Body of pancreas (tissue), 4 donors: ENCODE measurements around the gene ZFAND2A. TPM values are rescaled to one million over a fixed set of nuclear protein-coding genes. Genes with fewer than 3 reads are reported as not detected.
"Not testable (repeated sequence)": the region's sequence is repeated elsewhere in the genome, so short reads cannot be mapped to it uniquely, and the experiment has no call there.

Experiments
- ATAC-seq: fragments of 150-250 bp; one replicate; pipeline ENCODE4 v1.9.1; 2016
- DNase-seq, 4 donors: peaks; one replicate each; pipeline ENCODE4 v3.0.0-alpha.2; 2019
- H3K27ac ChIP-seq, 4 donors: fragments of 200-600 bp; sonication (generic); 1 replicate in 3 of 4; 2 replicates in 1 of 4; pipeline versions ENCODE4 v1.5.1 to v1.6.1; 2016 to 2019; ENCODE audit warnings: mild to moderate bottlenecking in 1 of 4, mixed read lengths in 1 of 4, moderate library complexity in 1 of 4
- H3K27me3 ChIP-seq, 2 donors: fragments of 200-600 bp; sonication (generic); one replicate each; pipeline ENCODE4 v1.6.0; 2016; ENCODE audit warnings: mild to moderate bottlenecking in 1 of 2
- H3K36me3 ChIP-seq, 2 donors: fragments of 200-600 bp; sonication (generic); replicated peaks in 1 of 2; 2 replicates each; pipeline ENCODE4 v1.5.1; 2016; ENCODE audit warnings: low read depth in 2 of 2; ENCODE audit not compliant: insufficient read depth in 1 of 2
- H3K4me1 ChIP-seq: fragments of 200-600 bp; sonication (generic); one replicate; pipeline ENCODE4 v1.6.0; 2016
- H3K4me3 ChIP-seq, 2 donors: fragments of 200-600 bp; sonication (generic); 1 replicate in 1 of 2; 2 replicates in 1 of 2; pipeline ENCODE4 v1.5.1; 2016 to 2019
- H3K9me3 ChIP-seq, 3 donors: fragments of 200-600 bp; sonication (generic); 1 replicate in 2 of 3; 2 replicates in 1 of 3; pipeline ENCODE4 v1.5.1; 2016
- POLR2A ChIP-seq, 3 donors: fragments of 450-650 bp; IDR thresholded peaks; one replicate each; pipeline ENCODE4 v1.6.1; 2016; ENCODE audit warnings: antibody characterized with exemption in 3 of 3, mild to moderate bottlenecking in 2 of 3
- WGBS, 2 donors: methylation state at CpG; one replicate each; pipeline ENCODE4 v1.1.5; 2017; 5-methylcytosine and 5-hydroxymethylcytosine counted together
- intact Hi-C: fragments of 100-400 bp; cut with DNase I; formaldehyde crosslinking; loops from one replicate; pipeline ENCODE4 v1.15.1; 2023
- total RNA-seq, 2 donors: library from RNA; depleted of rRNA; stranded (reverse); fragments of >200 nt; gene quantifications; one replicate each; pipeline ENCODE4 v1.1.0, GENCODE V29; 2016
- TF ChIP-seq, protein P1 (sequence below), 7 experiments: fragments of 450-650 bp in 4 of 7; fragments of 200-600 bp in 3 of 7; sonication (generic) in 3 of 7; IDR thresholded peaks; one replicate each; pipeline ENCODE4 v1.5.1; 2016 to 2019; ENCODE audit warnings: antibody characterized with exemption in 7 of 7

Gene ZFAND2A, protein sequence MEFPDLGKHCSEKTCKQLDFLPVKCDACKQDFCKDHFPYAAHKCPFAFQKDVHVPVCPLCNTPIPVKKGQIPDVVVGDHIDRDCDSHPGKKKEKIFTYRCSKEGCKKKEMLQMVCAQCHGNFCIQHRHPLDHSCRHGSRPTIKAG
- total RNA-seq, result 10 to 100 TPM; 15.6 to 17.8 TPM

DNA sequence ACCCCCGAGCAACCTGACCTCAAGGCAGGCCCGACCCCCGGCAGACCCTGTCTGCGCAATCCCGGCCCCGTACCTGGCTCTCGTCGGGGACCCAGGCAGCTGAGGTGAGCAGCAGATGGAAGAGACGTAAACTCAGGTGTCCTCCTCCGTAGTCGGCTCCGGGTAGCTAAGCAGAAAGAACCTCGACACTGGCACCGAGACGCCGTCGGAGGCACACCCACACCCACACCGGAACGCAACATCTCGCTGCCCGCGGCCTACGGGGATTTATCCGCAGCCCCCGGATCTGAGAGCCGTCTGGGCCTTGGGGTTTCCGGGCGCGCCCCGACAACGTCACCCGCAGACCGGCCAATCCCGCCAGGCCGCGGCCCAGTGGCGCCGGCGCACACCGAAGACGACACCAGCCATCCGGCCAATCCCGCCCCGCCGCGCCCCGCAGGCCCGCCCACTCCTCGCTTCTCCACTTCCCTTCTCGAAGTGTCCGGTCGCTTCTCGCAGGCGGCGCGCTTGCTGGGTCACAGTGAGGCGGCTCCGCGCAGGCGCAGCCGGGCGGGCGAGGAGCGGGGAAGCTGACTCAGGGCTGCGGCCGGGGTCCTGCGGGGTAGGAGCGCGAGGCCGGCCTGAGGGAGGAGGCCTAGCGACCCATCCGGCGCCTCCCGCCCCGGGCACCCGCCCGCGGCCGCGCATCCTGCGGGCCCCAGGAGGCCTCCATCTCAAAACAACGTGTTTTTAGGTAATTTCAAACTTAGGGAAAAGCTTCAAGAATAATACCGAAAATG is at the start of gene ZFAND2A:
ZFAND2A (minus strand) TSS at position 306 of the 779 bp plus-strand sequence. CDS start 1,984 bp downstream, outside the sequence.
- Histone ChIP-seq H3K36me3 (peaks cover under 1 to 2% of the 10 kb centered on the region in 2 donors), H3K27me3 (no peaks in the 10 kb centered on the region), H3K4me3 (peak within 1 kb of the TSS; percentile 76 to 96), H3K9me3 (no peaks in the 10 kb centered on the region), H3K4me1 (peaks cover 44% of the 10 kb centered on the region), H3K27ac (peak within 1 kb of the TSS; percentile 87 to 95 (median 90))
- peak; percentile 98 to 100 (median 99) for DNase-seq
- ATAC-seq, result peak; percentile 98
- TF ChIP-seq POLR2A (IDR thresholded peaks at IDR 0.05), result peak; percentile 88 to 94 (median 92)
- TF ChIP-seq, protein P1, sequence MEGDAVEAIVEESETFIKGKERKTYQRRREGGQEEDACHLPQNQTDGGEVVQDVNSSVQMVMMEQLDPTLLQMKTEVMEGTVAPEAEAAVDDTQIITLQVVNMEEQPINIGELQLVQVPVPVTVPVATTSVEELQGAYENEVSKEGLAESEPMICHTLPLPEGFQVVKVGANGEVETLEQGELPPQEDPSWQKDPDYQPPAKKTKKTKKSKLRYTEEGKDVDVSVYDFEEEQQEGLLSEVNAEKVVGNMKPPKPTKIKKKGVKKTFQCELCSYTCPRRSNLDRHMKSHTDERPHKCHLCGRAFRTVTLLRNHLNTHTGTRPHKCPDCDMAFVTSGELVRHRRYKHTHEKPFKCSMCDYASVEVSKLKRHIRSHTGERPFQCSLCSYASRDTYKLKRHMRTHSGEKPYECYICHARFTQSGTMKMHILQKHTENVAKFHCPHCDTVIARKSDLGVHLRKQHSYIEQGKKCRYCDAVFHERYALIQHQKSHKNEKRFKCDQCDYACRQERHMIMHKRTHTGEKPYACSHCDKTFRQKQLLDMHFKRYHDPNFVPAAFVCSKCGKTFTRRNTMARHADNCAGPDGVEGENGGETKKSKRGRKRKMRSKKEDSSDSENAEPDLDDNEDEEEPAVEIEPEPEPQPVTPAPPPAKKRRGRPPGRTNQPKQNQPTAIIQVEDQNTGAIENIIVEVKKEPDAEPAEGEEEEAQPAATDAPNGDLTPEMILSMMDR (IDR thresholded peaks at IDR 0.05), result no peak
- intact Hi-C loops, result no loop called here
- WGBS, 2 donors, result 0% methylated on average over 7 to 83 of the region's 83 CpGs

DNA sequence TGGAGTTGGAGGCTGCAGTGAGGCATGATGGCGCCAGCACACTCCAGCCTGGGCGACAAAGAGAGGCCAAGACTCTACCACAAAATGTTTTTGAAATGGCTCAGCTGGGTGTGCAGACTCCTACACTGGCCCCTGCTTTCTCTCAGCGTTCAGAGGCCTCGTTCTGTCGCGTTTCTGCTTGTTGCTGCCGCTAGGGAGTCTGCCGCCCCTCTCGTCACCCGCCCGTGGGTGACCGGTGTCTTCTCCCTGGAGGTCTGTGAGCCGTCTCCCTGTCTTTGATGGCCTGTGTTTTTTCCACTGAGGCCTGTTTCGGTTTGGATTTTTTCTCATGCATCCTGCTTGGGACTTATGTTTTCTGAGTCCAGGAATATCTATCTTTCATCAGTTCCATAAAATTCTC is 49.1 kb upstream of the ZFAND2A start:
- peaks cover 11% of the 10 kb centered on the region for H3K4me1 ChIP-seq
- no peak for ATAC-seq
- no peaks in the 10 kb centered on the region for H3K36me3 ChIP-seq
- H3K4me3 ChIP-seq, result no peak overlapping the region
- no peaks in the 10 kb centered on the region for H3K9me3 ChIP-seq
- TF ChIP-seq, protein P1 (IDR thresholded peaks at IDR 0.05), result no peak
- no peak for TF ChIP-seq POLR2A (IDR thresholded peaks at IDR 0.05)
- 70 to 80% methylated on average over 6 to 14 of the region's 14 CpGs for WGBS, 2 donors
- H3K27ac ChIP-seq, result no peak overlapping the region
- intact Hi-C loops, result no loop called here
- DNase-seq, result no peak
- peaks cover 0 to 14% of the 10 kb centered on the region in 2 donors for H3K27me3 ChIP-seq

DNA sequence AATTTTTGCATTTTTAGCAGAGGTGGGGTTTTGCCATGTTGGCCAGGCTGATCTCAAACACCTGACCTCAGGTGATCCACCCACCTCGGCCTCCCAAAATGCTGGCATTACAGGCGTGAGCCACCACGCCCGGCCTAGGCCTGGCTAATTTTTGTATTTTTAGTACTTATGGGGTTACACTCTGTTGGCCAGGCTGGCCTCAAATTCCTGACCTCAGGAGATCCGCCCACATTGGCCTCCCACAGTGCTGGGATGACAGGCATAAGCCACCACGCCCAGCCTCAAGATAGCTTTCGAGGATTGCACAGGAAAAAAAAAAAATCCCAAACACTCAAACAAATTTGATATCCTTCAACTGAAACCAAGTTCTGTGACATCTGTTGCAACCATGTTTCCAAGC is 45.7 kb upstream of the ZFAND2A start:
- ATAC-seq, DNase-seq, H3K27ac ChIP-seq, H3K36me3 ChIP-seq, H3K4me1 ChIP-seq, H3K9me3 ChIP-seq, intact Hi-C loops, H3K27me3 ChIP-seq, H3K4me3 ChIP-seq: not testable (repeated sequence)
- WGBS, 2 donors, result 82 to 92% methylated on average over 7 of the region's 7 CpGs

DNA sequence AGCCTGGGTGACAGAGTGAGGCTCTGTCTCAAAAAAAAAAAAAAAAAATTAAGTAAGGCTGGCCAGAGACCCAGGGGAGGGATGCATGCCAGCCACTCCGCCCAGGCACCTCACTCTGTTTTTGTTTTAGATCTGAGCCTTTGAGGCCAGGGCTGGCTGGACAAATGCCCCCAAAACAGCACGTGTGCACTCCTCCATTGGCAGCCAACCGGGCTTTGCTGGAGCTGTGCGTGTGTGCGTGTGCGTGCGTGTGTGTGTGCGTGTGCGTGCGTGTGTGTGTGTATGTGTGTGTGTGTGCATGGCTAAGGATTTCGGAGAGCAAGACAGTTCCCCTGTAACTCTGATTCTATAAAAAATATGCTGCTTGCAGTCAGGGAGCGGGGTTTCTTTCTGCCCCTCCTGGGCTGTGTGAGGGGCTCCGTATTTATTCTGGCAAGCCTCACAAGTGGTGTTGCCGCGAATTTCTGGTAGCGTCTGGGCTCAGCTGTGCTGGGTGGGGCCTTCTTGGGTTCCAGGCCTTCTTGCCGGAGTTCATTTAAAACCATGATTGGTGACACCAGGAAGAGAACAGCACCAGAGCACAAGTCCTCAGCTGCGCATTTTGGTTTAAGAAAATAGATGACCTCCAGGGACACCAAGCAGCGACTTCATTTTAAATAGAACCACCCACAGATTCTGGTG is 44.6 kb upstream of the ZFAND2A start:
- peaks cover 0 to 4% of the 10 kb centered on the region in 2 donors for H3K27me3 ChIP-seq

DNA sequence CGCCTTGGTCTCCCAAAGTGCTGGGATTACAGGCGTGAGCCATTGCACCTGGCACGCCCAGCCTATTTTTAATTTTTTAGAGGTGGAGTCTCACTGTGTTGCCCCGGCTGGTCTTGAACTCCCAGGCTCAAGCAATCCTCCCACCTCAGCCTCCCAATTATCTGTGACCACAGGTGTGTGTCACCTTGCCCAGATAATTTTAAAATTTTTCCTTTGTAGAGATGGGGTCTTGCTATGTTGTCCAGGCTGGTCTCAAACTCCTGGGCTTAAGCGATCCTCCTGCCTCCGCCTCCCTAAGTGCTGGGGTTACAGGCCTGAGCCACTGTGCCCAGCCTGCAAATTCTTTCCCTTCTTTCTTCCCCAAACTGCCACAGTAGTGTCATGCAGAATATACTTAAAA is 42.9 kb upstream of the ZFAND2A start:
- H3K4me1 ChIP-seq, H3K36me3 ChIP-seq, ATAC-seq, H3K9me3 ChIP-seq, H3K4me3 ChIP-seq, DNase-seq, H3K27ac ChIP-seq, H3K27me3 ChIP-seq, intact Hi-C loops: not testable (repeated sequence)
- WGBS, 2 donors, result 78 to 92% methylated on average over 3 to 6 of the region's 6 CpGs

More for the DNA sequence above, 44.6 kb upstream of the ZFAND2A start:
- Histone ChIP-seq H3K4me3 (no peak overlapping the region), H3K36me3 (no peaks in the 10 kb centered on the region), H3K4me1 (no peaks in the 10 kb centered on the region), H3K27ac (no peak overlapping the region), H3K9me3 (no peaks in the 10 kb centered on the region)
- no peak for DNase-seq
- WGBS, 2 donors, result 51 to 56% methylated on average over 19 of the region's 19 CpGs
- ATAC-seq, result no peak
- intact Hi-C loops, result no loop called here
- TF ChIP-seq POLR2A (IDR thresholded peaks at IDR 0.05), result no peak
- TF ChIP-seq, protein P1 (IDR thresholded peaks at IDR 0.05), result no peak
